ENCODE data around the gene U2SURP. TPM values are rescaled to one million over a fixed set of nuclear protein-coding genes. Genes with fewer than 3 reads are reported as not detected.

Gene U2SURP
- total and polyA plus RNA-seq, 2 donors (not counting 3 experiments of a cell fraction or from before 2014, with no cell fraction given): 12.6 to 92.4 TPM

DNA sequence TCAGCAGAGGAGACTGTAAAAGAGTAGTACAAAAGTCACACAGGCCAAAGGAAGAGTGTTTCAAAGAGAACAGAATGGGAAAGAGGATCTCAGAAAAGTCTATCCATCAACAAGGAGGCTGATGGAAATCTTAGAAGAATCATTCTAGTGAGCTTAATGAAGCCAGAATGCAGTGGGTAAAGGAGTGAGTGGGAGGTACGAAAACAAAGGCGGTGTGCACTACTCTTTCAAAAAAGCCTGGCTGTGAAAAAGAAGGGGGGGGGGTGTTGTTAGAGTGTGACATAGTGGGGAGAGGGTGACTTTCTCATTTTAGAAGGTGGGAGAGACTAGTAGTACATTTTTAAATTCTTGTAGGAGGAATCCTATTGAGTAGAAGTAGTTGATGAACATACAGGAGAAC lies 49.6 kb upstream of the U2SURP start:
- Histone ChIP-seq H3K9me1 (replicated peaks; ENCODE audit: control insufficient read depth, extremely low read depth, insufficient read depth, low read length) (no peaks in the 10 kb centered on the region), H3K9ac (replicated peaks; ENCODE audit: extremely low read depth, insufficient read depth, low read length) (no peak overlapping the region), H3K27ac (ENCODE audit: insufficient read depth, low read depth, low read length) (no peak overlapping the region), H4K20me1 (replicated peaks; ENCODE audit: control insufficient read depth, extremely low read depth, insufficient read depth, low read length) (no peaks in the 10 kb centered on the region), H3K4me3 (replicated peaks in 1 of 3; ENCODE audit: insufficient read depth in 1 of 3, low read depth in 1 of 3, low read length in 3 of 3) (no peak overlapping the region), H3K79me2 (ENCODE audit: control insufficient read depth, insufficient read depth, low read length) (no peaks in the 10 kb centered on the region), H3K4me1 (ENCODE audit: control insufficient read depth, extremely low read depth, insufficient read depth, low read length) (no peaks in the 10 kb centered on the region), H2AFZ (ENCODE audit: low read depth, low read length) (no peak overlapping the region), H3K4me2 (ENCODE audit: insufficient read depth, low read length) (no peak overlapping the region), H3K27me3 (ENCODE audit: control insufficient read depth in 2 of 2, insufficient read depth in 2 of 2, low read length in 2 of 2) (peaks cover 38 to 82% of the 10 kb centered on the region in 2 experiments), H3K9me3 (replicated peaks; ENCODE audit: control insufficient read depth, insufficient read depth, low read length) (no peaks in the 10 kb centered on the region), H3K36me3 (ENCODE audit: control insufficient read depth in 2 of 2, extremely low read depth in 1 of 2, insufficient read depth in 2 of 2, low read length in 2 of 2) (no peaks in the 10 kb centered on the region)
- POLR2A ChIA-PET: no interaction called here
- dilution Hi-C loops (cut with MboI; ENCODE audit: extremely low pct_ligation_motif_present, low sequenced_read_pairs): no loop called here
- intact Hi-C loops (cut with micrococcal nuclease): no loop called here
- CTCF ChIA-PET: interaction anchor here (2.1 kb wide), 1 partner anchor 123 kb away, joined by 6 read pairs; no protein-coding TSS in a partner anchor
- DNase-seq (ENCODE audit: low read depth, low spot score): no peak
- BruUV-seq (replicated peaks): no TSS peak
- TF ChIP-seq FOS (IDR thresholded peaks at IDR 0.05; ENCODE audit: borderline replicate concordance, insufficient read depth, low read length) (no peak), MYC (IDR thresholded peaks at IDR 0.05; ENCODE audit: low read depth, low read length) (no peak), POLR2AphosphoS5 (IDR thresholded peaks at IDR 0.05; ENCODE audit: insufficient read depth, low read depth, low read length) (no peak), GATA2 (IDR thresholded peaks at IDR 0.05; ENCODE audit: insufficient read depth, insufficient read length, low read depth, low read length) (no peak), JUN (IDR thresholded peaks at IDR 0.05; ENCODE audit: borderline replicate concordance, insufficient read depth, insufficient read length, low read depth) (no peak), POLR2A (IDR thresholded peaks at IDR 0.05; ENCODE audit: low read depth, low read length) (no peak), EZH2 (IDR thresholded peaks at IDR 0.05; ENCODE audit: borderline replicate concordance, low read depth, low read length, severe bottlenecking) (no peak)
- TF ChIP-seq, protein P1, sequence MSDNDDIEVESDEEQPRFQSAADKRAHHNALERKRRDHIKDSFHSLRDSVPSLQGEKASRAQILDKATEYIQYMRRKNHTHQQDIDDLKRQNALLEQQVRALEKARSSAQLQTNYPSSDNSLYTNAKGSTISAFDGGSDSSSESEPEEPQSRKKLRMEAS (IDR thresholded peaks at IDR 0.05; ENCODE audit: insufficient read depth, insufficient read length): no peak
- TF ChIP-seq, protein P2, sequence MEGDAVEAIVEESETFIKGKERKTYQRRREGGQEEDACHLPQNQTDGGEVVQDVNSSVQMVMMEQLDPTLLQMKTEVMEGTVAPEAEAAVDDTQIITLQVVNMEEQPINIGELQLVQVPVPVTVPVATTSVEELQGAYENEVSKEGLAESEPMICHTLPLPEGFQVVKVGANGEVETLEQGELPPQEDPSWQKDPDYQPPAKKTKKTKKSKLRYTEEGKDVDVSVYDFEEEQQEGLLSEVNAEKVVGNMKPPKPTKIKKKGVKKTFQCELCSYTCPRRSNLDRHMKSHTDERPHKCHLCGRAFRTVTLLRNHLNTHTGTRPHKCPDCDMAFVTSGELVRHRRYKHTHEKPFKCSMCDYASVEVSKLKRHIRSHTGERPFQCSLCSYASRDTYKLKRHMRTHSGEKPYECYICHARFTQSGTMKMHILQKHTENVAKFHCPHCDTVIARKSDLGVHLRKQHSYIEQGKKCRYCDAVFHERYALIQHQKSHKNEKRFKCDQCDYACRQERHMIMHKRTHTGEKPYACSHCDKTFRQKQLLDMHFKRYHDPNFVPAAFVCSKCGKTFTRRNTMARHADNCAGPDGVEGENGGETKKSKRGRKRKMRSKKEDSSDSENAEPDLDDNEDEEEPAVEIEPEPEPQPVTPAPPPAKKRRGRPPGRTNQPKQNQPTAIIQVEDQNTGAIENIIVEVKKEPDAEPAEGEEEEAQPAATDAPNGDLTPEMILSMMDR (IDR thresholded peaks at IDR 0.05; ENCODE audit: extremely low read depth in 1 of 2, insufficient read depth in 1 of 2, low read depth in 1 of 2, low read length in 2 of 2): no peak
- FAIRE-seq: no peak
